Ascending aorta (tissue), 2 donors: Measurements from ENCODE around the gene ACP5. TPM values are rescaled to one million over a fixed set of nuclear protein-coding genes. Genes with fewer than 3 reads are reported as not detected.

Experiments
- DNase-seq, 2 donors: peaks; one replicate each; pipeline ENCODE4 v3.0.0-alpha.2; 2019; ENCODE audit warnings: low spot score in 2 of 2
- H3K27ac ChIP-seq, 2 donors: fragments of 200-600 bp; sonication (generic); one replicate each; pipeline ENCODE4 v1.5.1; 2016 to 2017; ENCODE audit warnings: mild to moderate bottlenecking in 1 of 2
- H3K27me3 ChIP-seq: fragments of 200-600 bp; sonication (generic); one replicate; pipeline ENCODE4 v1.5.1; 2017
- H3K36me3 ChIP-seq, 2 donors: fragments of 200-600 bp; sonication (generic); one replicate each; pipeline ENCODE4 v1.5.1; 2016
- H3K4me1 ChIP-seq, 2 donors: fragments of 200-600 bp; sonication (generic); one replicate each; pipeline ENCODE4 v1.5.1; 2016 to 2017; ENCODE audit warnings: mild to moderate bottlenecking in 1 of 2
- H3K4me3 ChIP-seq, 2 donors: fragments of 200-600 bp; sonication (generic); one replicate each; pipeline ENCODE4 v1.5.1; 2016 to 2017; ENCODE audit warnings: mild to moderate bottlenecking in 1 of 2
- H3K9me3 ChIP-seq, 2 donors: fragments of 200-600 bp; sonication (generic); one replicate each; pipeline ENCODE4 v1.5.1; 2016
- intact Hi-C: fragments of 100-400 bp; cut with DNase I; formaldehyde crosslinking; loops from one replicate; pipeline ENCODE4 v1.15.1; 2023
- total RNA-seq: library from RNA; depleted of rRNA; stranded (reverse); fragments of >200 nt; gene quantifications from one replicate; pipeline ENCODE4 v1.1.0, GENCODE V29; 2016
- TF ChIP-seq, protein P1 (sequence below), 3 experiments: fragments of 200-600 bp in 2 of 3; fragments of 450-650 bp in 1 of 3; sonication (generic) in 2 of 3; IDR thresholded peaks; one replicate each; pipeline ENCODE4 v1.5.1; 2016 to 2019; ENCODE audit warnings: antibody characterized with exemption in 3 of 3, mild to moderate bottlenecking in 1 of 3, moderate library complexity in 1 of 3

ACP5 gene
- total RNA-seq, 1 donor from 2014 or later = not detected

DNA sequence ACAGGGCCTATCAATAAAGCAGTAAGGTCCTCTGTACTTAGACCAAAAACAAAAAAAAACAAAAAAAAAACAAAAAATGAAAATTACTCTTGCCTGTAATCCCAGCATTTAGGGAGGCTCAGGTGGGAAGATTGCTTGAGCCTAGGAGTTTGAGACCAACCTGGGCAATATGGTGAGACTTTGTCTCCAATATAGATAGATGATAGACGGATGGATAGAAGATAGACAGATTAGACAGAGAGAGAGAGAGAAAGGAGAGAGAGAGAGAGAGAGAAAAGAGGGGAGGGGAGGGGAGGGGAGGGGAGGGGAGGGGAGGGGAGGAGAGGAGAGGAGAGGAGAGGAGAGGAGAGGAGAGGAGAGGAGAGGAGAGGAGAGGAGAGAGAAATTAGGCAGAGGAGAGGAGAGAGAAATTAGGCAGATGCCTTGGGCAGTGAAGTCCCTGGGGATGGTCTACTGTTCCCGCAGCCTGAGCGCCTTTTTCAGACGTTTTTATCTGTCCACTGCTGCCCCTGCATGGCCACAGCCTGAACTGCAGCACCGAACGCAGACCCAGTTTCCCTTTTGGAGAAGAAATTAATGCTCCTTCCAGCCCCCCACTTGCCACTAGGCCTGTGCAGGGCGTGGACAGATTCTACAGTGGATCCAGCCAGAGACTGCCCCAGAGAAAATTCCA lies 10.0 kb upstream of the ACP5 start:
- TF ChIP-seq, protein P1, sequence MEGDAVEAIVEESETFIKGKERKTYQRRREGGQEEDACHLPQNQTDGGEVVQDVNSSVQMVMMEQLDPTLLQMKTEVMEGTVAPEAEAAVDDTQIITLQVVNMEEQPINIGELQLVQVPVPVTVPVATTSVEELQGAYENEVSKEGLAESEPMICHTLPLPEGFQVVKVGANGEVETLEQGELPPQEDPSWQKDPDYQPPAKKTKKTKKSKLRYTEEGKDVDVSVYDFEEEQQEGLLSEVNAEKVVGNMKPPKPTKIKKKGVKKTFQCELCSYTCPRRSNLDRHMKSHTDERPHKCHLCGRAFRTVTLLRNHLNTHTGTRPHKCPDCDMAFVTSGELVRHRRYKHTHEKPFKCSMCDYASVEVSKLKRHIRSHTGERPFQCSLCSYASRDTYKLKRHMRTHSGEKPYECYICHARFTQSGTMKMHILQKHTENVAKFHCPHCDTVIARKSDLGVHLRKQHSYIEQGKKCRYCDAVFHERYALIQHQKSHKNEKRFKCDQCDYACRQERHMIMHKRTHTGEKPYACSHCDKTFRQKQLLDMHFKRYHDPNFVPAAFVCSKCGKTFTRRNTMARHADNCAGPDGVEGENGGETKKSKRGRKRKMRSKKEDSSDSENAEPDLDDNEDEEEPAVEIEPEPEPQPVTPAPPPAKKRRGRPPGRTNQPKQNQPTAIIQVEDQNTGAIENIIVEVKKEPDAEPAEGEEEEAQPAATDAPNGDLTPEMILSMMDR (IDR thresholded peaks at IDR 0.05) = peak; percentile 88 to 91 (median 89)
- Histone ChIP-seq H3K36me3 (no peaks in the 10 kb centered on the region), H3K4me3 (no peak overlapping the region), H3K9me3 (no peaks in the 10 kb centered on the region), H3K27ac (no peak overlapping the region), H3K27me3 (no peaks in the 10 kb centered on the region), H3K4me1 (peaks cover 0 to 2% of the 10 kb centered on the region in 2 donors)
- intact Hi-C loops = loop anchor here (1.0 to 5.0 kb wide), 2 partner anchors 91 to 295 kb away; no protein-coding TSS in a partner anchor
- DNase-seq = peak in 1 of 2 donors; percentile 82

DNA sequence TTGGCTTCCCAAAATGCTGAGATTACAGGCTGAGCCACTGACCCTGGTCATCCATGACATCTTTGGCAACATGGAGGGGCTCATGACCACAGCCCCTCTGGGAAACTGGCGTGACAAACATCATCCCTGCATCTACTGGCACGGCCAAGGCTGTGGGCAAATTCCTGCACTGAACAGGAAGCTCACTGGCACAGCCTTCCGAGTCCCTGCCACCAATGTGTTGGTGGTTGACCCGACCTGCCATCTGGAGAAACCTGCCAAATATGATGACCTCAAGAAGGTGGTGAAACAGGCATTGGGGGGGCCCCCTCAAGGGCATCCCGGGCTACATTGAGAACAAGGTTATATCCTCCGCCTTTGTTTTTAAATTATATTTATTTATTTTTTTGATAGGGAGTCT lies 8.9 kb upstream of the ACP5 start:
- Histone ChIP-seq H3K36me3 (no peaks in the 10 kb centered on the region), H3K4me1 (peaks cover 0 to 2% of the 10 kb centered on the region in 2 donors), H3K27ac (no peak overlapping the region), H3K9me3 (no peaks in the 10 kb centered on the region), H3K27me3 (no peaks in the 10 kb centered on the region), H3K4me3 (no peak overlapping the region)
- DNase-seq = no peak
- intact Hi-C loops = loop anchor here (5.0 kb wide), 1 partner anchor 294 kb away; no protein-coding TSS in a partner anchor
- TF ChIP-seq, protein P1 (IDR thresholded peaks at IDR 0.05) = no peak

DNA sequence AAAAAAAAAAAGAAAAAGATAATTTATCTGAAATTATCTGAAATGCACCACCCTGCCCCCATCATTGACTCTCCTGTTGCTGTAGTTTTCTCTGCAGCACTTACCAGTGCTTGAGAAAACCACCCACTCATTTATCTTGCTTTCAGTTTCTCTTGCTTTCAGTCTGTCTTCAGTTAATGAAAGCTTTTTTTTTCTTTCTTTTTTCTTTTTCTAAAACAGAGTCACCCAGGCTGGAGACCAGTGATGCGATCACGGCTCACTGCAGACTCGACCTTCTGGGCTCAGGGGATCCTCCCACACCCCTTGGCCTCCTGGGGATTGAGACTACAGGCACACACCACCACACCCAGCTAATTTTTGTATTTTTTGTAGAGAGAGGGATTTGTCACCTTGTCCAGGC lies 4.3 kb upstream of the ACP5 start:
- Histone ChIP-seq H3K4me3 (no peak overlapping the region), H3K27me3 (peaks cover 7% of the 10 kb centered on the region), H3K36me3 (no peaks in the 10 kb centered on the region), H3K27ac (no peak overlapping the region), H3K9me3 (no peaks in the 10 kb centered on the region), H3K4me1 (peaks cover 0 to 3% of the 10 kb centered on the region in 2 donors)
- intact Hi-C loops = no loop called here
- no peak for DNase-seq
- TF ChIP-seq, protein P1 (IDR thresholded peaks at IDR 0.05) = no peak

DNA sequence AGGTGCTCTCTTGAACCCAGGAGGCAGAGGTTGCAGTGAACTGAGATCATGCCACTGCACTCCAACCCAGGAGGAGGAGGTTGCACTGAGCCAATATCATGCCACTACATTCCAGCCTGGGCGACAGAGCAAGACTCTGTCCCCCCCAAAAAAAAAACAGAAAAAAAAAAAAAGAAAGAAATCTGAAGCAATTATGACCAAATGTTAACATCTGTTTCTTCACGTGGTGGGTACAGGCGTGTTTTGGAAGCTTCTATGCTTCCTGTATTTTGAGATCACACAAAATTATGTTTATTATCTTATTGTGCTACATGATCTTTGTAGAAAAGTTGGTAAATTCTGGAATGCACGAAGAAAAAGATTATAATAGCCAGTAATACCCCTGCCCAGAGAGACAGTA lies 2.7 kb upstream of the ACP5 start:
- TF ChIP-seq, protein P1 (IDR thresholded peaks at IDR 0.05) = no peak

DNA sequence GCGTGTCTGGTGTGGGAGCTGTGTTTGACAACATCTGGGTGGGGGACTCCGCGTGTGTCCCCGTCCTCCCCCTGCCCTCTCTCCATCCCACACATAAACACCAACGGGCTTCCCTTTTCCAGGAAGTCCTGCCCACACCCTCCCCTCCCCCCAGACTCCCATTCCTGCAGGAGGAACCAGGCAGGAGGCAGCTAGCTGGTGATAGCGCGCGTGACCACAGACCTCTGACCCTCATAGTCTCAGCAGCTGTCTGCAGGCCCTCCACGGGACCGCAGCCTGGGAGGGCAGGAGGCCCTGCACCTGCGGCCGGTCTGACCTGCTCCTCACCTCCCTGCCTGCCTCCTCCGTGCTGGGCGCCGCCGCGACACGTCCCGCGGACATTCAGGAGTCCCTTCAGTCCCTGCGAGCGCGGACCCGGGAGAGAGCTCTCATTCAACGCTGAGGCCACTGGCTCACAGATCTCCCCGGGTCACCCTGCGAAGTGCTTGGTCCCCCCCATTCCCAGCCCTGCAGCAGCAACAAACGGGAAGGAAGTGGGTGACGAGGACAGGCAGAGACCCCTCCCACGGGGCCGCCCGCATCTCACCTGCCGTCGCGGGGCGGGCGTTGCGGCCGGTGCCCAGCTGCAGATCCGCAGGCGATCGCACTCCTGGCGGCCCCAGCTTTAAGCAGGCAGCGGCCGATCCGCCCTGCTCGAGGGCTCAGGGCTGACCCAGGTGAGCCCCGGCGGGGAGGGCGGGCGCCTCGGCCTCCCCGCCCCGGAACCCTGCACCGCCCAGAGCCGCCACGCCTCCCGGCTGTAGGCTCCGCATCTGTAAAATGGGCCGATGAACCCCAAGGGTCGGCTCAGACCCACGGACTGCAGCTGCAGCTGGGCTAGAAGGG lies 1.1 kb upstream of the ACP5 start:
- peaks cover 7% of the 10 kb centered on the region for H3K27me3 ChIP-seq
- H3K9me3 ChIP-seq = no peaks in the 10 kb centered on the region
- H3K4me3 ChIP-seq = peak overlapping the region; percentile 26 to 57
- DNase-seq = no peak
- H3K27ac ChIP-seq = peak overlapping the region in 1 of 2 donors; percentile 12
- intact Hi-C loops = no loop called here
- peaks cover 0 to 3% of the 10 kb centered on the region in 2 donors for H3K4me1 ChIP-seq
- no peaks in the 10 kb centered on the region for H3K36me3 ChIP-seq
- TF ChIP-seq, protein P1 (IDR thresholded peaks at IDR 0.05) = no peak

More for the DNA sequence above, 2.7 kb upstream of the ACP5 start:
- Histone ChIP-seq H3K4me1 (peaks cover 0 to 3% of the 10 kb centered on the region in 2 donors), H3K4me3 (no peak overlapping the region), H3K27ac (no peak overlapping the region), H3K36me3 (no peaks in the 10 kb centered on the region), H3K9me3 (no peaks in the 10 kb centered on the region), H3K27me3 (peaks cover 7% of the 10 kb centered on the region)
- intact Hi-C loops = no loop called here
- no peak for DNase-seq
